T-cell (primary cell): Measurements from ENCODE around the gene TMEM82. TPM values are rescaled to one million over a fixed set of nuclear protein-coding genes. Genes with fewer than 3 reads are reported as not detected.

ENCODE experiments used
- ATAC-seq, 4 experiments: fragments of 200-7000 bp in 3 of 4; fragments of 150-1000 bp in 1 of 4; cut with Tn5 transposase; replicated peaks in 1 of 4; 1 replicate in 3 of 4; 2 replicates in 1 of 4; pipeline ENCODE4 v1.10.0; 2021; ENCODE audit warnings: moderate library complexity in 3 of 4, mild to moderate bottlenecking in 2 of 4, moderate number of reproducible peaks in 1 of 4
- CTCF ChIA-PET, 2 donors: fragments of 300-600 bp; sonication (Branson Sonifier 250); formaldehyde crosslinking; loops; one replicate each; lab custom pipeline; 2022; ENCODE audit warnings: antibody characterized with exemption in 2 of 2; lab: Charles Lee
- POLR2A ChIA-PET, 2 donors: fragments of 300-600 bp; sonication (Branson Sonifier 250); formaldehyde crosslinking; loops; one replicate each; lab custom pipeline; 2022; ENCODE audit warnings: antibody characterized with exemption in 2 of 2; lab: Charles Lee
- DNase-seq, 35 experiments: peaks; one replicate each; pipeline versions ENCODE4 v3.0.0 to v3.0.0-alpha.2; 2013 to 2023
- H3K27ac ChIP-seq: one replicate; pipeline ENCODE4 v1.5.1; 2013; ENCODE audit warnings: low read length
- H3K27me3 ChIP-seq, 2 experiments: replicated peaks in 1 of 2; 1 replicate in 1 of 2; 2 replicates in 1 of 2; pipeline versions ENCODE4 v1.6.1 to v1.7.0; 2013; ENCODE audit warnings: low read length in 1 of 2, mixed read lengths in 1 of 2; ENCODE audit not compliant: control insufficient read depth in 2 of 2, insufficient read depth in 2 of 2; ENCODE audit errors: extremely low read depth in 1 of 2
- H3K36me3 ChIP-seq, 2 donors: 1 replicate in 1 of 2; 2 replicates in 1 of 2; pipeline versions ENCODE4 v1.6.1 to v1.7.0; 2013; ENCODE audit warnings: low read length in 1 of 2; ENCODE audit not compliant: control insufficient read depth in 2 of 2, insufficient read depth in 1 of 2; ENCODE audit errors: extremely low read depth in 1 of 2
- H3K4me1 ChIP-seq, 2 experiments: 1 replicate in 1 of 2; 2 replicates in 1 of 2; pipeline versions ENCODE4 v1.6.1 to v1.7.0; 2013; ENCODE audit warnings: low read length in 2 of 2, mixed read lengths in 1 of 2; ENCODE audit not compliant: insufficient read depth in 2 of 2, control insufficient read depth in 1 of 2; ENCODE audit errors: extremely low read depth in 1 of 2
- H3K4me3 ChIP-seq, 2 donors: 1 replicate in 1 of 2; 2 replicates in 1 of 2; pipeline versions ENCODE4 v1.5.1 to v1.7.0; 2013; ENCODE audit warnings: mild to moderate bottlenecking in 2 of 2, low read length in 1 of 2, moderate library complexity in 1 of 2; ENCODE audit not compliant: control insufficient read depth in 1 of 2; ENCODE audit errors: extremely low read depth in 1 of 2
- H3K9me3 ChIP-seq: 2 replicates; pipeline ENCODE4 v1.7.0; 2013
- H3K27ac Mint-ChIP-seq, 2 donors: one replicate each; pipeline ENCODE4 v1.8.0; 2020 to 2021; ENCODE audit warnings: mild to moderate bottlenecking in 2 of 2, mixed read lengths in 2 of 2
- H3K27me3 Mint-ChIP-seq, 2 donors: one replicate each; pipeline ENCODE4 v1.8.0; 2021 to 2022; ENCODE audit warnings: mixed read lengths in 2 of 2
- H3K36me3 Mint-ChIP-seq: one replicate; pipeline ENCODE4 v1.8.0; 2021; ENCODE audit warnings: mixed read lengths
- H3K4me1 Mint-ChIP-seq, 3 donors: one replicate each; pipeline ENCODE4 v1.8.0; 2020 to 2022; ENCODE audit warnings: mixed read lengths in 3 of 3, mild to moderate bottlenecking in 1 of 3
- H3K4me3 Mint-ChIP-seq, 3 donors: one replicate each; pipeline ENCODE4 v1.8.0; 2020 to 2022; ENCODE audit warnings: mild to moderate bottlenecking in 3 of 3, mixed read lengths in 3 of 3, moderate library complexity in 3 of 3
- H3K9me3 Mint-ChIP-seq, 3 donors: one replicate each; pipeline ENCODE4 v1.8.0; 2020 to 2022; ENCODE audit warnings: mixed read lengths in 3 of 3
- WGBS: methylation state at CpG from one replicate; pipeline ENCODE4 v1.1.5; 2013; ENCODE audit warnings: missing lambda C conversion rate; ENCODE audit not compliant: insufficient coverage; 5-methylcytosine and 5-hydroxymethylcytosine counted together
- total RNA-seq, 35 experiments: library from RNA in 6 of 35; stranded (reverse) in 6 of 35; fragments of 120-200 nt in 1 of 35; gene quantifications; one replicate each; pipeline versions ENCODE4 v1.2.1 to v1.2.4 and lab custom pipeline; 2013 to 2026

The TMEM82 gene
- total RNA-seq, 5 donors from 2014 or later (not counting 1 experiment from before 2014, with no cell fraction given): not detected

DNA sequence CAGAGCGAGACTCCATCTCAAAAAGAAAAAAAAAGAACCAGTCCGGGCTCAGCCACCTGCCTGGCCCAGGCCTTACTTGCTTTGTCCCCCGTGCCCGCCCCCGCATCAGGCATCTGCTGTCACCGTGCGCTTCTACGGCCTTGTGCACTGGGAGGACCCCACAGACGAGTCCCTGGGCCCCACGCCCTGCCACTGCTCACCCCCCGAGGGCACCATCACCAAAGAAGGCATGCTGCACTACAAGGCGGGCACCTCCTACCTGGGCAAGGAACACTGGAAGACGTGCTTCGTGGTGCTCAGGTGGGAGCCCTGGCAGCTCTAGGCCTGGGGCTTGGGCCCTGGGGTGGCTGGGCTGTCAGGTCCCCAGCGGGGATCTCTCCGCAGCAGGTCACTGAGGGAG is 11.9 kb upstream of the TMEM82 start:
- WGBS: 97% methylated on average over 16 of the region's 16 CpGs
- Mint-ChIP-seq H3K27me3 (no peaks in the 10 kb centered on the region), H3K27ac (no peak overlapping the region), H3K4me1 (no peaks in the 10 kb centered on the region), H3K9me3 (no peaks in the 10 kb centered on the region), H3K4me3 (no peak overlapping the region), H3K36me3 (peaks cover 23% of the 10 kb centered on the region)
- ChIA-PET CTCF (no interaction called here), POLR2A (no interaction called here)
- Histone ChIP-seq H3K9me3 (no peaks in the 10 kb centered on the region), H3K36me3 (peaks cover 6 to 74% of the 10 kb centered on the region in 2 donors), H3K4me3 (no peak overlapping the region), H3K4me1 (no peaks in the 10 kb centered on the region), H3K27me3 (no peaks in the 10 kb centered on the region), H3K27ac (no peak overlapping the region)
- ATAC-seq (no peak), DNase-seq (no peak)

- no peak for ATAC-seq
- Histone ChIP-seq H3K4me1 (no peaks in the 10 kb centered on the region), H3K4me3 (no peak overlapping the region), H3K27me3 (no peaks in the 10 kb centered on the region), H3K27ac (no peak overlapping the region), H3K36me3 (peaks cover 5 to 69% of the 10 kb centered on the region in 2 donors), H3K9me3 (no peaks in the 10 kb centered on the region)
- ChIA-PET CTCF (no interaction called here), POLR2A (no interaction called here)
- Mint-ChIP-seq H3K9me3 (no peaks in the 10 kb centered on the region), H3K4me1 (no peaks in the 10 kb centered on the region), H3K27ac (no peak overlapping the region), H3K4me3 (no peak overlapping the region), H3K27me3 (no peaks in the 10 kb centered on the region), H3K36me3 (peaks cover 20% of the 10 kb centered on the region)
- 97% methylated on average over 16 of the region's 16 CpGs for WGBS
- DNase-seq: no peak
Observed at GRCh38 chr1:15730936-15731335, 11.4 kb upstream of the TMEM82 start.

- H3K27ac Mint-ChIP-seq: no peak overlapping the region
Observed at GRCh38 chr1:15731735-15732685, 10.3 kb upstream of the TMEM82 start.

DNA sequence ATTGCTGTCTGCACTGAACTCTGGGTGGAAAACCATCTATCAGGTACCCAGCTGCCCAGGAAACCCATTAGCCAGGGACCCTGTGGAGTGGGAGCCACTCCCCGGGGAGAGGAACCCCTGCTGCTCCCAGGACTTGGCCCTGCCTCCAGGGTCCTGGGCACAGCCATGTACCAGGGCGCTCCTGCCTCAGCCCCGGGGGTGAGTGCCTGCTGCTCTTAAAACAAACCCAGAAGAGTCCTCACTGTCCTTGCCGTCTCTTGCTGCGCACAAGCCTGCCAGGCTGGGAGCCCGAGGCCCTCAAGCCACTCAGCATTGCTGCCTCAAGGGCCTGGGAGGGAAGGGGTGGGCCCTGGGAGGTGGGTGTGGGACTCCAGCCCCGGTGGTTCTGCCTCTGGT is 9.6 kb upstream of the TMEM82 start:
- Mint-ChIP-seq H3K4me3 (no peak overlapping the region), H3K36me3 (peaks cover 9% of the 10 kb centered on the region), H3K9me3 (no peaks in the 10 kb centered on the region), H3K4me1 (no peaks in the 10 kb centered on the region), H3K27ac (no peak overlapping the region), H3K27me3 (no peaks in the 10 kb centered on the region)
- H3K36me3 ChIP-seq: peaks cover 3 to 52% of the 10 kb centered on the region in 2 donors
- DNase-seq: no peak
- H3K27ac ChIP-seq: no peak overlapping the region
- H3K9me3 ChIP-seq: no peaks in the 10 kb centered on the region
- POLR2A ChIA-PET: interaction anchor here in 1 of 2 donors (0.5 kb wide), 1 partner anchor 313 kb away, joined by 7 read pairs; no protein-coding TSS in a partner anchor
- H3K27me3 ChIP-seq: no peaks in the 10 kb centered on the region
- no peaks in the 10 kb centered on the region for H3K4me1 ChIP-seq
- ATAC-seq: no peak
- no peak overlapping the region for H3K4me3 ChIP-seq
- WGBS: 97% methylated on average over 7 of the region's 7 CpGs
- CTCF ChIA-PET: no interaction called here

More at GRCh38 chr1:15731735-15732685, 10.3 kb upstream of the TMEM82 start:
- no peaks in the 10 kb centered on the region for H3K9me3 ChIP-seq
- no peak overlapping the region for H3K27ac ChIP-seq
- H3K4me3 ChIP-seq: no peak overlapping the region
- no peaks in the 10 kb centered on the region for H3K27me3 ChIP-seq
- DNase-seq (no peak), ATAC-seq (no peak)
- Mint-ChIP-seq H3K4me3 (no peak overlapping the region), H3K4me1 (no peaks in the 10 kb centered on the region), H3K9me3 (no peaks in the 10 kb centered on the region), H3K27me3 (no peaks in the 10 kb centered on the region), H3K36me3 (peaks cover 14% of the 10 kb centered on the region)
- H3K4me1 ChIP-seq: no peaks in the 10 kb centered on the region
- POLR2A ChIA-PET: no interaction called here
- peaks cover 3 to 59% of the 10 kb centered on the region in 2 donors for H3K36me3 ChIP-seq
- CTCF ChIA-PET: no interaction called here
- WGBS: 97% methylated on average over 36 of the region's 39 CpGs

- no peak overlapping the region for H3K4me3 ChIP-seq
- peaks cover 3 to 46% of the 10 kb centered on the region in 2 donors for H3K36me3 ChIP-seq
- H3K4me3 Mint-ChIP-seq: no peak overlapping the region
- no peak overlapping the region for H3K27ac Mint-ChIP-seq
- H3K27me3 Mint-ChIP-seq: no peaks in the 10 kb centered on the region
- no peaks in the 10 kb centered on the region for H3K9me3 Mint-ChIP-seq
- ChIA-PET CTCF (interaction anchor here in 1 of 2 donors (0.7 kb wide), 1 partner anchor 19 kb away, joined by 3 read pairs; no protein-coding TSS in a partner anchor), POLR2A (interaction anchor here in 1 of 2 donors (0.5 kb wide), 1 partner anchor 312 kb away, joined by 7 read pairs; no protein-coding TSS in a partner anchor)
- ATAC-seq (peak in 1 of 4 experiments; percentile 10), DNase-seq (no peak)
- no peak overlapping the region for H3K27ac ChIP-seq
- no peaks in the 10 kb centered on the region for H3K9me3 ChIP-seq
- H3K36me3 Mint-ChIP-seq: peaks cover 8% of the 10 kb centered on the region
- H3K4me1 ChIP-seq: no peaks in the 10 kb centered on the region
- H3K4me1 Mint-ChIP-seq: no peaks in the 10 kb centered on the region
- 93% methylated on average over 8 of the region's 11 CpGs for WGBS
- H3K27me3 ChIP-seq: no peaks in the 10 kb centered on the region
Observed at GRCh38 chr1:15733218-15733725, 9.0 kb upstream of the TMEM82 start.

GRCh38 chr1:15733726-15734226 is 8.5 kb upstream of the TMEM82 start:
- ATAC-seq (no peak), DNase-seq (no peak)
- WGBS: 95% methylated on average over 27 of the region's 27 CpGs
- peaks cover 3 to 41% of the 10 kb centered on the region in 2 donors for H3K36me3 ChIP-seq
- H3K4me3 ChIP-seq: no peak overlapping the region
- no peak overlapping the region for H3K27ac ChIP-seq
- CTCF ChIA-PET: interaction anchor here in 1 of 2 donors (0.7 kb wide), 1 partner anchor 19 kb away, joined by 3 read pairs; no protein-coding TSS in a partner anchor
- no peak overlapping the region for H3K27ac Mint-ChIP-seq
- peaks cover 8% of the 10 kb centered on the region for H3K36me3 Mint-ChIP-seq
- POLR2A ChIA-PET: no interaction called here
- H3K4me1 Mint-ChIP-seq: no peaks in the 10 kb centered on the region
- no peaks in the 10 kb centered on the region for H3K27me3 Mint-ChIP-seq
- H3K27me3 ChIP-seq: no peaks in the 10 kb centered on the region
- no peaks in the 10 kb centered on the region for H3K4me1 ChIP-seq
- H3K9me3 Mint-ChIP-seq: no peaks in the 10 kb centered on the region
- no peak overlapping the region for H3K4me3 Mint-ChIP-seq
- no peaks in the 10 kb centered on the region for H3K9me3 ChIP-seq
